Mammary epithelial cell (primary cell): ENCODE measurements around the gene SLC6A19.
"Not testable (repeated sequence)": the region's sequence is repeated elsewhere in the genome, so short reads cannot be mapped to it uniquely, and the experiment has no call there.

Experiments
- CTCF ChIP-seq, 2 donors: IDR thresholded peaks in 1 of 2; conservative IDR thresholded peaks in 1 of 2; 2 replicates each; pipeline ENCODE4 v1.5.1; 2011 to 2012; ENCODE audit warnings: inconsistent platforms in 2 of 2, low read length in 2 of 2, mild to moderate bottlenecking in 2 of 2, control low read depth in 1 of 2, low read depth in 1 of 2; ENCODE audit not compliant: insufficient read depth in 1 of 2; ENCODE audit errors: extremely low read depth in 1 of 2
- EZH2 ChIP-seq: IDR thresholded peaks from 2 replicates; pipeline ENCODE4 v1.6.1; 2012; ENCODE audit warnings: low read length, inconsistent platforms, borderline replicate concordance

GRCh38 chr5:1157461-1157986, 43.9 kb upstream of the SLC6A19 start:
- not testable (repeated sequence) for TF ChIP-seq CTCF (conservative IDR thresholded peaks at IDR 0.05 in 1 of 2, IDR thresholded peaks at IDR 0.05 in 1 of 2; ENCODE audit: extremely low read depth in 1 of 2, insufficient read depth in 1 of 2, low read depth in 1 of 2, low read length in 2 of 2); EZH2
